Loucy (cell line): ENCODE measurements around the gene RPUSD1.

Source experiments
- CTCF ChIP-seq: fragments of 200-600 bp; sonication (generic); conservative IDR thresholded peaks from 2 replicates; pipeline ENCODE4 v1.5.1; 2014; ENCODE audit warnings: mild to moderate bottlenecking, antibody characterized with exemption, low read length
- EZH2phosphoT487 ChIP-seq: fragments of 200-600 bp; IDR thresholded peaks from 2 replicates; pipeline ENCODE4 v1.6.1; 2018; ENCODE audit warnings: antibody characterized with exemption, mild to moderate bottlenecking, moderate library complexity, borderline replicate concordance

GRCh38 chr16:736936-737481, 51.2 kb downstream of the RPUSD1 start:
- TF ChIP-seq CTCF (no peak), EZH2phosphoT487 (no peak)
